Measurements from ENCODE around the gene ANKRD53.

The ANKRD53 gene

DNA sequence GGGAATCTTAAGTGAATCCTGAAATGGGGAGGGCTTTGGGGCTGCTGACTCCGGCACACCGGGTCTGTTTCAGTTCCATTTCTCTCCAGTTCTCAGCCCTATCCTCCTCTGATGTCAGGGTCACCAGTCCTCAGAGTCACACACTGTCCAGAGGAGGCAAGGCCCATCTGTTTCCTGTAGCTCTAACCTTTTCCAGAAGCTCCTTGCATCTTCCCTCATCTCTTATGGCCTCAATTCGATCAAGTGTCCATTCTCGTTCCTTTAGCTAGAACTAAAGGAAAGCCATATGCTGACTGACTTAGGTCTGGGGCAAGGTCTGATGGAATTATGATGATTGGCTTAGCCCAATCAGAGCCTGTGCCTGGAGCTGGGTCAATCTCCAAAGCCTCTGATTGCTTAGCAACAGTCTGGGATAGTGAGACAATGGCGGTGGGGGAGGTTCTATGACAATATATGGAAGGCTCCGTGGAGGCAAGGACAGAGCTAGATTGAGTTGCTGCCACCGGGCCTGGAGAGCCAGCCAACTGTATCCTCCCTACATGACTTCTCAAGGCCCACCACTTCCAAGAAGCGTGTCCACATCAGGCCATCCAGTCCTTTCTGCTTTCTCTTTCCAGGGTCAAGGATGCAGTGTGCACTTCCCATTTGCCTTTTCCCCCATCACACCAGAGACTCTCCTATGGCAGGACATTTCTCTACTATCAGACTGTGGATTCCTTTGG lies 5.2 kb downstream of the ANKRD53 start:
- Histone ChIP-seq H3K36me3 (ENCODE audit: control insufficient read depth, insufficient read depth, low read length) (no peaks in the 10 kb centered on the region), H3K4me3 (ENCODE audit: low read length) (no peak overlapping the region), H3K27me3 (ENCODE audit: control insufficient read depth, insufficient read depth, low read length) (no peaks in the 10 kb centered on the region), H3K27ac (ENCODE audit: low read length) (no peak overlapping the region), H3K4me1 (ENCODE audit: control insufficient read depth, insufficient read depth, low read length) (peaks cover 1% of the 10 kb centered on the region; the same call in 1 of the 2 replicates), H3K9me3 (ENCODE audit: control insufficient read depth, insufficient read depth, low read length) (no peaks in the 10 kb centered on the region)
- no peak for DNase-seq (ENCODE audit: low read depth, low spot score)
- no CpG with 5 or more reads among the region's 8 CpGs for WGBS (ENCODE audit: insufficient coverage, insufficient read length)

DNA sequence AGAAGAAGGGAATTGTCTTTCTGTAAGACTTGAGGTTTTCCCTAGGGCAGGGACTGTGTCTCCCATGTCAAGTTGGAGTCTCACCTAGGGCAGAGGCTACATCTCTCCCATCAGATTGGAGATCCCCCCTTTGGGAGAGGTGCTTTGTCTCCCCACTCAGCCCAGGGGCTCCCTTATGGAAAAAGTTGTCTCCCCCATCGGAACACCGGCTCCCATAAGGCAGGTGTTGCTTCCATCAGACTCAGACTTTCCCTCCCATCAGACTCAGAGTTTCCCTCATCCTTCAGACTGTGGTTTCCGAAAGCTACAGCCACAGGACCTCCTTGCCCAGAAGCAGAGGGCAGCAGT lies 5.8 kb downstream of the ANKRD53 start:
- no peaks in the 10 kb centered on the region for H3K27me3 ChIP-seq (ENCODE audit: control insufficient read depth, insufficient read depth, low read length)
- WGBS (ENCODE audit: insufficient coverage, insufficient read length), result no CpG with 5 or more reads among the region's 3 CpGs
- no peaks in the 10 kb centered on the region; the same call in 1 of the 2 replicates for H3K4me1 ChIP-seq (ENCODE audit: control insufficient read depth, insufficient read depth, low read length)
- no peak overlapping the region for H3K4me3 ChIP-seq (ENCODE audit: low read length)
- no peaks in the 10 kb centered on the region for H3K36me3 ChIP-seq (ENCODE audit: control insufficient read depth, insufficient read depth, low read length)
- no peaks in the 10 kb centered on the region for H3K9me3 ChIP-seq (ENCODE audit: control insufficient read depth, insufficient read depth, low read length)
- no peak overlapping the region for H3K27ac ChIP-seq (ENCODE audit: low read length)
- DNase-seq (ENCODE audit: low read depth, low spot score), result no peak

DNA sequence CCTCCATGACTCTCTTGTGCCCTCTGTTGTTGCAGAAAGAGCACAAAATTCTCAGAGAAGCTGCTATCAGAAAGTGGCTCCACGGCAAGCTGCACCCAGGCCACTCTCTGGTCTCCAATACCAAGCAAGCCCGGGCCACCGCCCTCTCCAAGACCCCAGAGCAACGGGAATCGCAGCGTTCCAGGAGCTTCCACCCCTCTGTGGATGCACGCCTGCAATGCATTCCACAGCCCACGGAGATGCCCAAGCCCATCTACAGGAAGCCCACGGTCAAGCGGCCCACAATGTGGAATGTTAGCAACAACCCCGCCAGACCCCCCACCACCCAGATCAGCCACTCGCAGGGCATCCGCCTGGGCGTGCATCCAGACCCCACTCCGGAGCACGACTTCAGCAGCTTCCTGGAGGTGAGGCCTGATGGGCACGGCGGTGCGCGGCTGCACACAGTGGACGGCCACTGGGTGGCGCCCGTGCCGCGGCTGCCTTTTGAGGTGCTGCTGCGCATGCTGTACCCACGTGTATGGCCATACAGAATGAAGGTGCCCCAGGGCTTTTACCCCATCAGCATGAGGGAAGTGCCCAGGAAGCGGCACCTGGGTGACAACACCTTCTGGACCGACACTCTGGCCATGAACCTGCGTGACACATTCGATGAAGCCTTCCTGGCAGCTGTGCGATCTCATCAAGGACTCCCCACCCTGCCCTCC lies 6.3 kb downstream of the ANKRD53 start:
- Histone ChIP-seq H3K36me3 (ENCODE audit: control insufficient read depth, insufficient read depth, low read length) (no peaks in the 10 kb centered on the region), H3K4me3 (ENCODE audit: low read length) (no peak overlapping the region), H3K27ac (ENCODE audit: low read length) (no peak overlapping the region), H3K4me1 (ENCODE audit: control insufficient read depth, insufficient read depth, low read length) (no peaks in the 10 kb centered on the region), H3K9me3 (ENCODE audit: control insufficient read depth, insufficient read depth, low read length) (no peaks in the 10 kb centered on the region), H3K27me3 (ENCODE audit: control insufficient read depth, insufficient read depth, low read length) (no peaks in the 10 kb centered on the region)
- no peak for DNase-seq (ENCODE audit: low read depth, low spot score)
- no CpG with 5 or more reads among the region's 32 CpGs for WGBS (ENCODE audit: insufficient coverage, insufficient read length)

DNA sequence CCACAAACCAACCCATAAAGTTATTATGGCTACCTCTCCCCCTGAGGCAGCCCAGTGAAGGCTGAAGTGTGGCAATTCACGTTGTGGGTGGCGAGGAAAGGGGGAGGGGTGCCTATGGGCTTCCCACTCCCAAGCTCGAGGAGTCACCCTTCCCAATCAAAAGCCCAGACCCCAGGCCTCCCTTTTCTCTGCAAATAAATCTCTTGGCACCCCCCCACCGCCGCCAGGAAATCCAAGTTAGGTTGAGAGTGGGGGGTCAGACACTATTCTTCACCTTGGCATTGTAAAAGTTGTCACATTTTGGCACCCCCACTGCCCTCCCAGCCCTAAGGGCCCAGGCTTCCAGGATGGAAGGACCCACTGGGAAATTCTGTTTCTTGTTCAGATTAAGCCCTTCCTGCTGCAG lies 6.9 kb downstream of the ANKRD53 start:
- WGBS (ENCODE audit: insufficient coverage, insufficient read length), result no CpG with 5 or more reads among the region's 5 CpGs
- Histone ChIP-seq H3K27ac (ENCODE audit: low read length) (no peak overlapping the region), H3K4me1 (ENCODE audit: control insufficient read depth, insufficient read depth, low read length) (no peaks in the 10 kb centered on the region), H3K9me3 (ENCODE audit: control insufficient read depth, insufficient read depth, low read length) (no peaks in the 10 kb centered on the region), H3K27me3 (ENCODE audit: control insufficient read depth, insufficient read depth, low read length) (no peaks in the 10 kb centered on the region), H3K36me3 (ENCODE audit: control insufficient read depth, insufficient read depth, low read length) (no peaks in the 10 kb centered on the region), H3K4me3 (ENCODE audit: low read length) (no peak overlapping the region)
- DNase-seq (ENCODE audit: low read depth, low spot score), result no peak

DNA sequence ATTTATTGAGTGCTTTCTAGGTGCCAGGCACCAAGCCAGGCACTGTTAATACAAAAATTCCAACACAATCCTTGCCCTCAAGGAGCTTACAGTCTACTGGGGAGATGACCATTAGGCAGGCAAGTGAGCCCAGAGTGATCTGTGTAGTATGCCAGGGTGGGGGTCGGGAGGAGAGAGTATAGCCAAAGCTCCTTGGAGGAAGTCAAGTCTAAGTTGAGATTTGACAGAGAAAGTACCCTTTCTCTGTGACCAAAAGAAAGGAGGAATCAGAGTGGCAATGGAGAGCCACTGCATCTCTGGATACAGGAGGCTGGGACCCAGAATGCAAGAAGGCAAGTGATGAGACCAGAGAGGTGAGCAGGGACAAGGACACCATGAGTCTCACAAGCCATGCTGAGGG lies 7.5 kb downstream of the ANKRD53 start:
- DNase-seq (ENCODE audit: low read depth, low spot score), result no peak
- Histone ChIP-seq H3K36me3 (ENCODE audit: control insufficient read depth, insufficient read depth, low read length) (no peaks in the 10 kb centered on the region), H3K4me1 (ENCODE audit: control insufficient read depth, insufficient read depth, low read length) (no peaks in the 10 kb centered on the region), H3K27me3 (ENCODE audit: control insufficient read depth, insufficient read depth, low read length) (no peaks in the 10 kb centered on the region), H3K27ac (ENCODE audit: low read length) (no peak overlapping the region), H3K4me3 (ENCODE audit: low read length) (no peak overlapping the region), H3K9me3 (ENCODE audit: control insufficient read depth, insufficient read depth, low read length) (no peaks in the 10 kb centered on the region)
- WGBS (ENCODE audit: insufficient coverage, insufficient read length), result no CpG with 5 or more reads among the region's 1 CpG

DNA sequence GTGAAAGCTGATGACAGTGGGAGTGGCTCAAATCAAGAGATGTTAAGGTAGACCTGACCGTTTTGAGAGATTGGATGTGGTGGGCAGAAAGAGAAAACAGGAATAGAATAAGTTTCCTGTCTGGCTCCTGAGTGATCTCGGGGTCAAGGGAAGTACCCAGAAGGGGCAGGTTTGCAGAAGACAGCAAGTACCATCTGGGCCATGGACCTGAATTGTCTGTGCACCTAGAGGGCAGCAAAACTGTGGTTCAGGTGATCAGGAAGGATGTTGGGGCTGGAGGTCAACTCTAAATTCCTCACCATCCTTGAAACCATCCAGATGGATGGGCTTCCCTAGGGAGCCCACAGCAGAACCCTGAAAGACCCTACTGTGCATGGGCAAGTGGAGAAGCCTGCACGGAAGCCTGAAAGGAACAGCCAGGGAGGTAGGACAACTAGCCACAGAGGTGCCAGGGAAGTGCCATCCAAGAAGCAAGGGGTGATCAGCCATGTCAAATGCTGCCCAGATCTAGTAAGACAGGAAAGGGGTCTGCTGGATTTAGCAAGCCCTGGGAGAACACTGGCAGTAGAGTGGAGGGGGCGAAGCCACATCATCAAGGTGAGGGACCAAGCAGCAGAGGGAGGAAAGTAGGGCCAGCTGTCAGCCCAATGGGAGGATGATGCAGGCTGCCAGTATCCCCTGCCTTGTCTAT lies 8.2 kb downstream of the ANKRD53 start:
- no peaks in the 10 kb centered on the region for H3K4me1 ChIP-seq (ENCODE audit: control insufficient read depth, insufficient read depth, low read length)
- no peak overlapping the region for H3K27ac ChIP-seq (ENCODE audit: low read length)
- no peaks in the 10 kb centered on the region for H3K27me3 ChIP-seq (ENCODE audit: control insufficient read depth, insufficient read depth, low read length)
- no peak for DNase-seq (ENCODE audit: low read depth, low spot score)
- no peak overlapping the region for H3K4me3 ChIP-seq (ENCODE audit: low read length)
- no CpG with 5 or more reads among the region's 4 CpGs for WGBS (ENCODE audit: insufficient coverage, insufficient read length)
- H3K9me3 ChIP-seq (ENCODE audit: control insufficient read depth, insufficient read depth, low read length), result no peaks in the 10 kb centered on the region
- no peaks in the 10 kb centered on the region for H3K36me3 ChIP-seq (ENCODE audit: control insufficient read depth, insufficient read depth, low read length)

DNA sequence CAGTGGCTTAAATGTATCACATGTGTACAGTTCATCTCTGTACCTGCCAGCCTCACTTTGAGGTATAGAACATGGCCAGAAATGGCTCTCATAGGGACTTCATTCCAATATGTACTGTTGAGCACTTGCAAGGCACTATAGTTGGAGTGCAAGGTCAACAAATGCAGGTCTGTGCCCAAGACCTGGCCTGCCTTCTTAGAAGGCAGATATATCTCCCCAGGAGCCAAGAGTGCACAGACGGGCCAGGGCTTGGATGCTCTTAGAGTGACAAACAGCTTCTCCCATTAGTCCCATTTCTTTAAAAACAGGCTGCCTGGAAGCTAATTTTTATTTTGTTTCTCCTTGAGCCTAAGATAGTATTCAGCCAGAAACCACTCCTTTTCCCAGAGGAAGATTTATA lies 9.0 kb downstream of the ANKRD53 start:
- H3K4me1 ChIP-seq (ENCODE audit: control insufficient read depth, insufficient read depth, low read length), result no peaks in the 10 kb centered on the region
- H3K27ac ChIP-seq (ENCODE audit: low read length), result no peak overlapping the region
- H3K9me3 ChIP-seq (ENCODE audit: control insufficient read depth, insufficient read depth, low read length), result no peaks in the 10 kb centered on the region
- no peak overlapping the region for H3K4me3 ChIP-seq (ENCODE audit: low read length)
- no peaks in the 10 kb centered on the region for H3K27me3 ChIP-seq (ENCODE audit: control insufficient read depth, insufficient read depth, low read length)
- no peaks in the 10 kb centered on the region for H3K36me3 ChIP-seq (ENCODE audit: control insufficient read depth, insufficient read depth, low read length)
- WGBS (ENCODE audit: insufficient coverage, insufficient read length), result no CpG with 5 or more reads among the region's 1 CpG
- DNase-seq (ENCODE audit: low read depth, low spot score), result no peak

DNA sequence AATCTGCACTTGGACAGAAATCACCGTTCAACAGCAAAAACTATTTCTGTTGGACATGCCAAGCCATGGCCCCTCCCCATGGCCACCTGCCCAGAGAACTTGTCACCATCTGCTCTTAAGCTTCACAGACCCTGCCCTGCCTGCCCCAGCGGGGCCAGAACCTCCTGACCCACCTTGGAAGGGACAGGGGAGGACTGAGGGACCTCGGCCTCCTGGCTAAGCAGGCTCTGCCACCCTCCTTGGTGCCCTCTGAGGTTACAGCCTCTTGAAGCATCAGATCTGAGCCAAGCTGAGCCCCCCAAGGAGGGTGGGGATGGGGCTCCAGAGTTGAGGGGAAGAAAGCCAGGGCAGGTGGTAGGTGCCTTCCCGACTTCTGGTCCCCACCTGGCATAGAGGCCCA lies 9.7 kb downstream of the ANKRD53 start:
- no peak for DNase-seq (ENCODE audit: low read depth, low spot score)
- H3K27ac ChIP-seq (ENCODE audit: low read length), result no peak overlapping the region
- H3K4me3 ChIP-seq (ENCODE audit: low read length), result no peak overlapping the region
- H3K36me3 ChIP-seq (ENCODE audit: control insufficient read depth, insufficient read depth, low read length), result no peaks in the 10 kb centered on the region
- H3K4me1 ChIP-seq (ENCODE audit: control insufficient read depth, insufficient read depth, low read length), result no peaks in the 10 kb centered on the region
- WGBS (ENCODE audit: insufficient coverage, insufficient read length), result no CpG with 5 or more reads among the region's 4 CpGs
- no peaks in the 10 kb centered on the region for H3K9me3 ChIP-seq (ENCODE audit: control insufficient read depth, insufficient read depth, low read length)
- H3K27me3 ChIP-seq (ENCODE audit: control insufficient read depth, insufficient read depth, low read length), result no peaks in the 10 kb centered on the region

DNA sequence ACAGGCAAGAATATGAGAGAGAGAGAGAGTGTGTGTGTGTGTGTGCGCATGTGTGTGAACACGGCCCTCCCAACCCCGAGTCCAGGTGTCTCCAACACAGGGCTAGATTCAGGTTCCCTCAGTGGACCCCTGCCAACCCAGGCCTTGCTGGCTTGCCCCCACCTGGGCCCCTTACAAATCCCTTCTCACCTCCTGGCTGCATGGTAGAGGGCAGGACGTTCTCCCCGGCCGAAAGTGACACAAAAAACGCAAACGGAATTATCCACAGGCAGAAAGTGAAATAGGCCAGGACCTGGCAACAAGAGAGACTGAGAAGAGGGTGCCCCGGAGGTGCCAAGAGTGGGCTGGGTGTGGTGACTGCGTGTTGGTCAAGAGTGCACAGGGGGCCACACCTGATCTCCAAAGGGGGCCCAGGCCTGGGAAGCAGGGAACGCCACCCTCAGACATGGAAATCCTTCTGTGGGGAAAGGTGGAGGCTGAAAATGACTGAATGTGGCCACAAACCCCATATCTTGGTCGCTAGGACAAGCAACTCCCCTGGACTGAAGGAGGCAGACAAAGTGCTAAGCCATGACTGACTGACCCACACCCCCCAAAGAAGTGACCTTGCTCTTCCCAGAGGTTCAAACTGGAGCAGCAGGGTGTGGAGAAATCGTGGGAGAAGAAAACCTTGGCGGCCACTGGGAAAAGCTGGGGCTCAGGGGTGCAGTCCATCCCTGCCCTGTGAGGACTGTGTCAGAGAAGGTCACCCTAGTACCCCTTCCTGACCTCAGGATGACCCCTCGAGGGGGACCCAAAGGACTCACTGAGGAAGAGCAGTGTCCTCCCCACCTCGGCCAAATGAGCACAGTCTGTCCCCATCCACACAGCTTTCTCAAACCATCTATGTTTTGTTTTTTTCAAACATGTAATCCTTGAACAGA lies 10.6 kb downstream of the ANKRD53 start:
- Histone ChIP-seq H3K36me3 (ENCODE audit: control insufficient read depth, insufficient read depth, low read length) (no peaks in the 10 kb centered on the region), H3K27me3 (ENCODE audit: control insufficient read depth, insufficient read depth, low read length) (no peaks in the 10 kb centered on the region)
- no CpG with 5 or more reads among the region's 16 CpGs for WGBS (ENCODE audit: insufficient coverage, insufficient read length)

DNA sequence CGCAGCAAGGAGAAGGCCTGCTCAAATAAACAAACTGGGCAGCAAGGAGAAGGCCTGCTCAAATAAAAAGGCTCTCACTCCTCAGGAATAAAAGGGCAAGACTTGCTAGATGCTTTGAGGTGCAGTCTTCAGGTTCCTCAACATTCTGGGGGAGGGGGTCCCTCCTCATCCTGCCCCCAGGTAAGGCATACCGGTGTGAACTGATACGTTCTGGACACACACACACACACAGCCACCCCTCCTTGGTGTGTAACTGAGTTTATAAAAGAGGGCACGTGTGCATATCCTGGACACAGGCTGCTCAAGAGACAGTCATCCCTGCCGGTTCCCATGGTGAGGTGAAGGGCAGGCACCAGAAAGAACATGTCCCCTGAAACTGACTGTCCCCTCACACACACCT lies 11.8 kb downstream of the ANKRD53 start:
- WGBS (ENCODE audit: insufficient coverage, insufficient read length), result no CpG with 5 or more reads among the region's 5 CpGs
- DNase-seq (ENCODE audit: low read depth, low spot score), result no peak
- Histone ChIP-seq H3K27ac (ENCODE audit: low read length) (no peak overlapping the region), H3K4me3 (ENCODE audit: low read length) (no peak overlapping the region), H3K36me3 (ENCODE audit: control insufficient read depth, insufficient read depth, low read length) (no peaks in the 10 kb centered on the region), H3K27me3 (ENCODE audit: control insufficient read depth, insufficient read depth, low read length) (no peaks in the 10 kb centered on the region), H3K9me3 (ENCODE audit: control insufficient read depth, insufficient read depth, low read length) (no peaks in the 10 kb centered on the region), H3K4me1 (ENCODE audit: control insufficient read depth, insufficient read depth, low read length) (no peaks in the 10 kb centered on the region)

More for the DNA sequence above, 10.6 kb downstream of the ANKRD53 start:
- Histone ChIP-seq H3K4me3 (ENCODE audit: low read length) (no peak overlapping the region), H3K27ac (ENCODE audit: low read length) (no peak overlapping the region), H3K9me3 (ENCODE audit: control insufficient read depth, insufficient read depth, low read length) (no peaks in the 10 kb centered on the region), H3K4me1 (ENCODE audit: control insufficient read depth, insufficient read depth, low read length) (no peaks in the 10 kb centered on the region)
- DNase-seq (ENCODE audit: low read depth, low spot score), result no peak

Data from iPS DF 6.9 (cell line).